Measurements from ENCODE around the gene ZNF334. TPM values are rescaled to one million over a fixed set of nuclear protein-coding genes. Genes with fewer than 3 reads are reported as not detected.
A peak's percentile ranks its signal among the peaks of the same experiment; 100 is the strongest.

The ZNF334 gene
- total RNA-seq, 1 experiment from 2014 or later = not detected

DNA sequence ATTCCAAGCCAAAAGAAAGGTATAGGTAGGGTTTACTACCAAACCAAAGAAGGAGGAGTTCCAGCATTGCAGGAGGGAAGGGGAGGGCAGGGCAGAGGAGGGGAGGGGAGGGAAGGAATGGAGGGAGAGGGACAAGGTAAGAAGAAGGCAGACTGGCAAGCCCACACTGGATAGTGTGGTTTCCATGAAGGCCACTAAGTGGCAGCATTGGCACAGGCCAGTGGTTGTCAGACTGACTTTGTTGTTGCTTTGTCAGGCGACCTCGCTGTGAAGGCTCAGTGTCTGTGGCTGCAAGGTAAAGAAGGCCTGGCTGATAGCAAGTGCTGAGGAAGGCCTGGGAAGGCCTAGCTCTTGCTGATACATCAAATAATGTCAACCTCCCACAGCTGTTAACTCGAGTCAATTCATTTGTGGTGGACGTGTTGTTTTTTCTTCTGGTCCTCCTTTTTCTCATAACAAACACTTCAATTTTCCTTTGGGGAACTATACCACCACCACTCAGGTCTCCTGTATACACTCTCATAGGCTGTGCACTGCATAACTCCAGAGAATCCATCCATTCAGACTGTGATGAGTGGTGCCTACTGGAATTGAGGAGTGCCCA, 7.7 kb upstream of the ZNF334 start:
- ChIA-PET POLR2A (no interaction called here), CTCF (interaction anchor here (0.5 to 9.6 kb wide), 12 partner anchors 10 to 167 kb away, joined by 3 to 125 read pairs (median 4); no protein-coding TSS in a partner anchor)
- intact Hi-C loops (cut with micrococcal nuclease) = loop anchor here (1.0 kb wide), 3 partner anchors 160 to 227 kb away; no protein-coding TSS in a partner anchor
- Mint-ChIP-seq H3K4me1 (ENCODE audit: insufficient read depth, unreplicated experiment) (no peaks in the 10 kb centered on the region), H3K36me3 (ENCODE audit: insufficient read depth, unreplicated experiment) (no peaks in the 10 kb centered on the region), H3K9me3 (ENCODE audit: unreplicated experiment) (no peaks in the 10 kb centered on the region), H3K27me3 (ENCODE audit: insufficient read depth, unreplicated experiment) (peaks cover 16% of the 10 kb centered on the region), H3K4me3 (ENCODE audit: unreplicated experiment) (no peak overlapping the region), H3K27ac (ENCODE audit: low read depth, unreplicated experiment) (no peak overlapping the region)
- TF ChIP-seq, protein P1, sequence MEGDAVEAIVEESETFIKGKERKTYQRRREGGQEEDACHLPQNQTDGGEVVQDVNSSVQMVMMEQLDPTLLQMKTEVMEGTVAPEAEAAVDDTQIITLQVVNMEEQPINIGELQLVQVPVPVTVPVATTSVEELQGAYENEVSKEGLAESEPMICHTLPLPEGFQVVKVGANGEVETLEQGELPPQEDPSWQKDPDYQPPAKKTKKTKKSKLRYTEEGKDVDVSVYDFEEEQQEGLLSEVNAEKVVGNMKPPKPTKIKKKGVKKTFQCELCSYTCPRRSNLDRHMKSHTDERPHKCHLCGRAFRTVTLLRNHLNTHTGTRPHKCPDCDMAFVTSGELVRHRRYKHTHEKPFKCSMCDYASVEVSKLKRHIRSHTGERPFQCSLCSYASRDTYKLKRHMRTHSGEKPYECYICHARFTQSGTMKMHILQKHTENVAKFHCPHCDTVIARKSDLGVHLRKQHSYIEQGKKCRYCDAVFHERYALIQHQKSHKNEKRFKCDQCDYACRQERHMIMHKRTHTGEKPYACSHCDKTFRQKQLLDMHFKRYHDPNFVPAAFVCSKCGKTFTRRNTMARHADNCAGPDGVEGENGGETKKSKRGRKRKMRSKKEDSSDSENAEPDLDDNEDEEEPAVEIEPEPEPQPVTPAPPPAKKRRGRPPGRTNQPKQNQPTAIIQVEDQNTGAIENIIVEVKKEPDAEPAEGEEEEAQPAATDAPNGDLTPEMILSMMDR (IDR thresholded peaks at IDR 0.05; ENCODE audit: unreplicated experiment) = peak; percentile 84
- BruUV-seq (replicated peaks) = no TSS peak
- peak; percentile 61 for DNase-seq (ENCODE audit: unreplicated experiment)

DNA sequence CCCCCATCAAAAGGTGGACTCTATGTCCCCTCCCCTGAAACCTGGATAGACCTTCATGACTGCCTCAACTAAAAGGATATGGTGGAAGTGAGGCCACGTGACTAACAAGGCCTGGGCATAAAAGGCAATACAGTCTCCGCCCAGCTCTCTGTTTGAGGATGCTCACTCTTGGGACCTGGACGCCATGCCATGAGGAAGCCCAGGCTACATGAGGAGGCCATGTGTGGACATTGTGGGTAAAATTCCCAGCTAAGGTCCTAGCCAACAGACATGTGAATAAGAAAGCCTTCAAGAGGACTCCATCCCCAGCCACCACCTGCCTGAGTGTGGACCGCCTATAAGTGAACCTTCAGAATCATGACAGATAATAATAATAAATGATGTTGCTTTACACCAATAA, 7.2 kb upstream of the ZNF334 start:
- no TSS peak for BruUV-seq (replicated peaks)
- H3K9me3 Mint-ChIP-seq (ENCODE audit: unreplicated experiment) = no peaks in the 10 kb centered on the region
- no peaks in the 10 kb centered on the region for H3K4me1 Mint-ChIP-seq (ENCODE audit: insufficient read depth, unreplicated experiment)
- DNase-seq (ENCODE audit: unreplicated experiment) = no peak
- ChIA-PET POLR2A (interaction anchor here (0.6 kb wide), 1 partner anchor 162 kb away, joined by 3 read pairs; no protein-coding TSS in a partner anchor), CTCF (interaction anchor here (0.5 to 9.6 kb wide), 11 partner anchors 10 to 197 kb away, joined by 3 to 125 read pairs (median 3); partner anchors contain the start of gene TP53RK)
- TF ChIP-seq, protein P1 (IDR thresholded peaks at IDR 0.05; ENCODE audit: unreplicated experiment) = no peak
- H3K27ac Mint-ChIP-seq (ENCODE audit: low read depth, unreplicated experiment) = no peak overlapping the region
- no peak overlapping the region for H3K4me3 Mint-ChIP-seq (ENCODE audit: unreplicated experiment)
- H3K36me3 Mint-ChIP-seq (ENCODE audit: insufficient read depth, unreplicated experiment) = no peaks in the 10 kb centered on the region
- intact Hi-C loops (cut with micrococcal nuclease) = no loop called here
- peaks cover 13% of the 10 kb centered on the region for H3K27me3 Mint-ChIP-seq (ENCODE audit: insufficient read depth, unreplicated experiment)

DNA sequence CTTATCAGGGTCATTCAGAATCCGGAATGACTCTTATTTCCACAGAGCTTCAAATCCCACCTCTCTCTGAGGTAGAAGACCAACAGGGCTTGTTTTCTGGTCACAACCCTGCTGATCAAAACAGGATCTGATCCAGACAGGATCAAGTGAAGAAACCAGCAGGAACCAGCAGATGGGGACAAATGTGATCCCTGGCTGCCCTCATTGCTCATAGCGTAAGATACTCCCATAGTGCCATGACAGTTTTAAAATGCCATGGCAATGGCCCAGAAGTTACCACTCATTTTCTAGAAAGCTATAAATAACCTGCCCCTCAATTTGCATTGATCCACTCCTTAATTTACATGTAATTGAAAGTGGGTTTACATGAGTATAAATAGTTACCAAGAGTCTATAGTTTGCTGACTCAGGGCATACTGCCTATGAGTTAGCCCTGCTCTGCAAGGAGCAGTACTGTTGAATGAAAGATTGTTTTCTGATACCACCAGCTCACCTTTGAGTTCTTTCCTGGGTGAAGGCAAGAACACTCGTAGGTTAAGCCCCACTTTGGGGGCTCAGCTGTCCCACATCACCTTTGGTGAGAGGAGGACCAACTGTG, 6.2 kb upstream of the ZNF334 start:
- Mint-ChIP-seq H3K4me1 (ENCODE audit: insufficient read depth, unreplicated experiment) (no peaks in the 10 kb centered on the region), H3K27me3 (ENCODE audit: insufficient read depth, unreplicated experiment) (peaks cover 20% of the 10 kb centered on the region), H3K9me3 (ENCODE audit: unreplicated experiment) (no peaks in the 10 kb centered on the region), H3K36me3 (ENCODE audit: insufficient read depth, unreplicated experiment) (no peaks in the 10 kb centered on the region), H3K4me3 (ENCODE audit: unreplicated experiment) (no peak overlapping the region), H3K27ac (ENCODE audit: low read depth, unreplicated experiment) (no peak overlapping the region)
- DNase-seq (ENCODE audit: unreplicated experiment) = no peak
- TF ChIP-seq, protein P1 (IDR thresholded peaks at IDR 0.05; ENCODE audit: unreplicated experiment) = no peak
- POLR2A ChIA-PET = interaction anchor here (0.6 to 0.7 kb wide), 2 partner anchors 8 to 9 kb away, joined by 3 read pairs; no protein-coding TSS in a partner anchor
- intact Hi-C loops (cut with micrococcal nuclease) = no loop called here
- no TSS peak for BruUV-seq (replicated peaks)
- CTCF ChIA-PET = interaction anchor here (0.5 to 9.6 kb wide), 12 partner anchors 9 to 169 kb away, joined by 3 to 125 read pairs (median 3); partner anchors contain the start of gene TP53RK

DNA sequence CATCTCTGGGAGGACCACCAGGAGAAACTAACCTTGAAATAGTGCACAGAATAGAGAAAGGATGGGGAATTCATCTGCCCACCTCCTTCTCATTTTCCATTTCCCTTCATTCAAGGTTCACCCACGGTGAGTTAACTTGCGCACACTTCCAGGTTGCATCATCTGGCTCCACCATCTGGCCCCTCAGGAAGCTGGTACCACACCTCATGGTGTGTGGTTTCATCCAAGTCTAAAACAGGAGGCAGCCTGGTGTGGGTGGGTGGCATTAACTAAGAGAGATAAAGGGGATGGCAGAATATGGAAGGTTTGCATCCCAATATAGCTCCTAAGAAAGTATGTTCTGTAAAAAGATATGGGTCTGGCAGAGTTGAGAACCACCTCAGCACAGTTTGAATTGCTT, 3.8 kb downstream of the ZNF334 start:
- Mint-ChIP-seq H3K27ac (ENCODE audit: low read depth, unreplicated experiment) (no peak overlapping the region), H3K36me3 (ENCODE audit: insufficient read depth, unreplicated experiment) (no peaks in the 10 kb centered on the region), H3K9me3 (ENCODE audit: unreplicated experiment) (peaks cover 7% of the 10 kb centered on the region), H3K27me3 (ENCODE audit: insufficient read depth, unreplicated experiment) (peaks cover 84% of the 10 kb centered on the region), H3K4me1 (ENCODE audit: insufficient read depth, unreplicated experiment) (no peaks in the 10 kb centered on the region), H3K4me3 (ENCODE audit: unreplicated experiment) (no peak overlapping the region)
- ChIA-PET CTCF (interaction anchor here (1.3 to 3.2 kb wide), 2 partner anchors 12 to 23 kb away, joined by 5 to 17 read pairs; no protein-coding TSS in a partner anchor), POLR2A (no interaction called here)
- TF ChIP-seq, protein P1 (IDR thresholded peaks at IDR 0.05; ENCODE audit: unreplicated experiment) = no peak
- no TSS peak for BruUV-seq (replicated peaks)
- no peak for DNase-seq (ENCODE audit: unreplicated experiment)
- intact Hi-C loops (cut with micrococcal nuclease) = no loop called here
